Stimulated activated CD4-positive, alpha-beta T cell treated with anti-CD3 and anti-CD28 coated beads, Interleukin-15, amount 100 ng/mL, for 1 hour (primary cell): ENCODE results near the gene FLT3.
"Not testable (repeated sequence)": the region's sequence is repeated elsewhere in the genome, so short reads cannot be mapped to it uniquely, and the experiment has no call there.

ENCODE experiments used
- DNase-seq, 2 donors: peaks; one replicate each; pipeline ENCODE4 v3.0.0-alpha.2; 2020; ENCODE audit warnings: low read depth in 1 of 2, low spot score in 1 of 2

FLT3 gene

GRCh38 chr13:28100150-28101121 is at the start of gene FLT3:
TSS of gene FLT3 (minus strand) at chr13:28100576. CDS start at chr13:28100510, 66 bp downstream.
- no peak for DNase-seq

GRCh38 chr13:28147495-28147894 is 47.1 kb upstream of the FLT3 start:
- DNase-seq, result no peak

GRCh38 chr13:28145049-28145448 is 44.7 kb upstream of the FLT3 start:
- no peak for DNase-seq

- not testable (repeated sequence) for DNase-seq
These were observed 41.2 kb upstream of the FLT3 start for GRCh38 chr13:28141542-28141941.

GRCh38 chr13:28140433-28141125 is 40.2 kb upstream of the FLT3 start:
- DNase-seq, result no peak

GRCh38 chr13:28138756-28139470 is 38.5 kb upstream of the FLT3 start:
- DNase-seq, result peak; percentile 67 to 82

GRCh38 chr13:28138012-28138755 is 37.8 kb upstream of the FLT3 start, which contains the start of gene PAN3:
TSS of gene PAN3 (plus strand) at chr13:28138545. CDS start at chr13:28138658, 113 bp downstream.
- DNase-seq, result peak; percentile 84 to 86

GRCh38 chr13:28137596-28137995 is 37.2 kb upstream of the FLT3 start:
- no peak for DNase-seq

- no peak for DNase-seq
These were observed 36.5 kb upstream of the FLT3 start for GRCh38 chr13:28136916-28137315.

- no peak for DNase-seq
These were observed 31.3 kb upstream of the FLT3 start for GRCh38 chr13:28131646-28132045.

- DNase-seq, result no peak
These were observed 29.7 kb upstream of the FLT3 start for GRCh38 chr13:28129911-28130693.

- no peak for DNase-seq
These were observed 28.6 kb upstream of the FLT3 start for GRCh38 chr13:28128926-28129325.

GRCh38 chr13:28128030-28128429 is 27.7 kb upstream of the FLT3 start:
- DNase-seq, result no peak

- DNase-seq, result no peak
These were observed 20.8 kb upstream of the FLT3 start for GRCh38 chr13:28121224-28121623.

- DNase-seq, result no peak
These were observed 19.9 kb upstream of the FLT3 start for GRCh38 chr13:28120317-28120716.

- DNase-seq, result no peak
These were observed 17.5 kb upstream of the FLT3 start for GRCh38 chr13:28117689-28118377.

GRCh38 chr13:28116736-28117135 is 16.4 kb upstream of the FLT3 start:
- DNase-seq, result no peak

- DNase-seq, result no peak
These were observed 10.0 kb upstream of the FLT3 start for GRCh38 chr13:28110414-28110813.

GRCh38 chr13:28106976-28107375 is 6.6 kb upstream of the FLT3 start:
- no peak for DNase-seq
